ENCODE measurements around the gene MSL3. TPM values are rescaled to one million over a fixed set of nuclear protein-coding genes. Genes with fewer than 3 reads are reported as not detected.

The MSL3 gene
- total and polyA plus RNA-seq, 2 donors (not counting 3 experiments of a cell fraction or from before 2014, with no cell fraction given): 54.2 to 58.7 TPM

Other genes starting within 250 kb of the MSL3 start
- gene ARHGAP6, start 92.3 kb upstream of the MSL3 start, total RNA-seq: 0.69 and 1.4 TPM in 2 replicates
- gene ARHGAP6, start 92.3 kb upstream of the MSL3 start, polyA plus RNA-seq: 0.33 and 0.83 TPM in 2 replicates

Data from endothelial cell of umbilical vein (primary cell).